Muscle of back (tissue), 11 donors: Measurements from ENCODE around the gene RALGPS1. TPM values are rescaled to one million over a fixed set of nuclear protein-coding genes. Genes with fewer than 3 reads are reported as not detected.
A peak's percentile ranks its signal among the peaks of the same experiment; 100 is the strongest.
"Not testable (repeated sequence)": the region's sequence is repeated elsewhere in the genome, so short reads cannot be mapped to it uniquely, and the experiment has no call there.

ENCODE experiments used
- DNase-seq, 3 donors: peaks; one replicate each; pipeline versions ENCODE4 v3.0.0 to v3.0.0-alpha.2; 2013
- polyA plus RNA-seq, 10 donors: library from polyadenylated mRNA; unstranded; fragments of 120-200 nt; gene quantifications; one replicate each; pipeline ENCODE4 v1.2.1, GENCODE V29; 2013; ENCODE audit not compliant: insufficient read length in 10 of 10

The RALGPS1 gene
- polyA plus RNA-seq, 10 donors: 4.6 to 11.4 (median 7.5) TPM

GRCh38 chr9:127135056-127135745, 220.6 kb downstream of the RALGPS1 start:
- DNase-seq: peak in 1 of 3 donors; percentile 26

- DNase-seq: peak in 1 of 3 donors; percentile 8
Observed at GRCh38 chr9:127136081-127136879, 221.7 kb downstream of the RALGPS1 start.

- peak in 1 of 3 donors; percentile 12 for DNase-seq
Observed at GRCh38 chr9:127136880-127137639, 222.5 kb downstream of the RALGPS1 start.

DNA sequence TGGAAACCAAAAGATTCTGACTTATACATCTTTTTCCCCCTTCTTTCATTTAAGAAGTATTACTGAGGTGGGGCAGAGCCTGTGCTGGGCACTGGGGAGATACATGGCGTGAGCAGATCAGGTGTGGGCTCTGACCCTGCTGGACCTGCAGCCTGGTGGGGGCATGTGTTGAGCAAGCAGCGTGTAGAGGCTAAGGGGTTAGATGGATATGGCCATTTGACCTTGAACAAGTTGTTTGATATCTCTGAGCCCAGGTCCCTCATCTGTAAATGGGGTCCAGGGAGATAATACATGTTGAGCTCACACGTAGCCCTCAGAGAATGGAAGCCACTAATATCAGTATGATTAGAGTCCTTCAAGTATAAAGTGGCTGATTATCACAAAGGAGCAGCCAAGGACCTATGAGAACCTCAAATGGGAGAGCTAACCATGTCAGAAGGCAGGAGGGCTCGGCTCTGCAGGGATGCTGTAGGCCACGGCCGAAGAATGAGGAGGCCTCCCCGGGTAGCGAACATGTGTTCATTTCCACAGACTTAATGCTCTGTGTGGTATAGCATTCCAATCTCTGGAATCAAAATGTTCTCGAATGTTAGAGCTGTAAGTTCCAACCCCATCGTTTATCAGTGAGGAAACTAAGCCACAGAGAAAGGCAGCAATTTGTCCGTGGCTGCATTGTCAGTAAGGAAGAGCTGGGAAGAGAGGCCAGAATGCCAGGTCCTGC, 223.2 kb downstream of the RALGPS1 start:
- no peak for DNase-seq

DNA sequence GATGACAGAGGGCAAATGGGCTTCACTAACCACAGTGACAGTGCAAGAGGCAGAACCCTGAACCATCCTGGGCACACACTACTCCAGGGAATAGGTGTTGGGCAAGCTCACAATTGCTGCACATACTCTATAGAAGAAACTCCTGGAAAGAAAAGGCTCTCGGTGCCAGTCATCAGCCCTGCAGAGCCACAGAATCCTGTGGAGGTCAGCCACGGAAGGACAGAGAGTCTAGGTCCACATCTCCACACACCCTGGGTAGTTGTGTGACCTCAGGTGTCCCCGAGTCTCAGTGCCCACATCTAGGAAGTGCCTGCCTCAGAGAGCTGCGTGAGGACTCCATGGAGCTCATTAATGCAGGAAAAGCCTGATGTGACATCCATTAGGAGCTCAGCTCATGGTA, 223.9 kb downstream of the RALGPS1 start:
- DNase-seq: no peak

DNA sequence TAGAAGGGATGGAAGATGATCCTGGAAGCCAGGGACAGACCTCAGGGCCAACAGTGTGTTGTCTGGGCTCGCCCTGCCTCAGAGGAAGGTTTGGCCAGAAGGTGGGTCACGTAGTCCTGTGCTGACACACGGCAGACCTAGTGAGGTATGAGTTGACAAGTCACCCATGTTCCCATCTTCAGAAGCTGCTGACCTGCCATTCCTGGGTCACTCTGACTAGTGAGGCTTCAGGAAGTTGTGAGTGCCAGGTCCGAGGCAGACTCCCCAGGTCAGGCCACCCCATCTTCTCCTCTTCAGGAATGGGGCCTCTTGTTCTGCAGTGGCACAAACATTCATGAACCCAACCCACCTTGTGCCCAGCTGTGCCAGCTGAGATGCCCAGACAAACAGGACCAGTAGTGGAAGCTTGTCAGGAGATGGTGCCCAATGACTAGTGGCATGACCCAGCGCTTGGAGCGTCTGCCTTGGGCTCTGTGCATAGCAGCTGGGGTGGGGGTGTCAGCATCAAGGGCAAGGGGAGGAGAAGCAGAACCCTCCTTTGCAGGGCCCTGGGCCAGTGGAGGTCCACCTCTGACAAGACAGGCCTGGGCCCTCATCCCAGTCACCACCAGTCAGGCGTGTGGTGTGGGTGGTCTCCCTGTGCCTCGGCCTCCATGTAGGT, 224.6 kb downstream of the RALGPS1 start:
- DNase-seq: no peak

- no peak for DNase-seq
Observed at GRCh38 chr9:127139775-127140174, 225.2 kb downstream of the RALGPS1 start.

DNA sequence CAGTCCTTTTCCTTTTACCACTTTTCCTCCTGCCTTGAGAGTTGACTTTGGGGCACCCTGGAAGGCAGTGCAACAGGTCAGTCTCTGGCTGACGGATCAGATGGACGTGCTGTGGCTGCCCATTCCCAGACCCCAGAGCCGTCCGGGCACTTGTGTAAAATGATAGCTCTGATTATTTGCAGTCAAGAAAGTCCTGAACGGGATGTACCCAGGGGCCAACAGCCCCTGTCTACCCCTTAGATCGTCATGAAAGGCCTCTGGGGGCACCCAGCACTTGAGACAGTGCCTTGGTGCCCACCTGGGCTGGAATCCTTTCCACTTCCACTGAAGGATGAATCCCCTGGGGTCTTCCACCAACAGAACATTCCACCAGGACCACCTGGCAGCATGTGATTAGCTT, 225.6 kb downstream of the RALGPS1 start:
- DNase-seq: no peak

- peak in 1 of 3 donors; percentile 27 for DNase-seq
Observed at GRCh38 chr9:127140842-127141675, 226.5 kb downstream of the RALGPS1 start.

- DNase-seq: no peak
Observed at GRCh38 chr9:127142291-127142690, 227.7 kb downstream of the RALGPS1 start.

DNA sequence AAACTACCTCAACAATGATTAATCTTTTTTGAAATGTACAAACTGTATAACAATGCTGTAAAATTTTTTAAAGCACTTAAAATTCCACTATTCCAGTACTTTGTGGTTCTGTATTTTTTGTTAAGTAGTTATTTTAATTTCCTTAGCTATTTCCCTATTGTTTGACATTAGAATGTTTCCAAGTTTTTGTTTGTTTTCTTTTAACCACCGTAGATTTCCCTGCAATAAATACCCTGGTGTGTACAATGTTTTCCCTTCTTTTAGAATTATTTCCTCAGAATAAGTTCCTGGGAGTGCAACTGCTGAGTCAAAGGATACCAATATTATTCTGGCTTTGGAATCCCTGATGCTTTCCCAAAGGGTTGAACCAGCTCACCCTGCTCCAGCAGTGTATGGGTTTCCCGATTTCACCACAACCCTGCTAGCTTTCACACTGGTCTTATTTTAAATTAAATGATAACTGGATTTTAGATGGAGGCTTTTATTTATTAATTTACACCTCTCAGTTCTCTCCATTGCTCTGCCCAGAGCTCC, 228.4 kb downstream of the RALGPS1 start:
- DNase-seq: no peak

- DNase-seq: no peak
Observed at GRCh38 chr9:127143920-127144465, 229.4 kb downstream of the RALGPS1 start.

DNA sequence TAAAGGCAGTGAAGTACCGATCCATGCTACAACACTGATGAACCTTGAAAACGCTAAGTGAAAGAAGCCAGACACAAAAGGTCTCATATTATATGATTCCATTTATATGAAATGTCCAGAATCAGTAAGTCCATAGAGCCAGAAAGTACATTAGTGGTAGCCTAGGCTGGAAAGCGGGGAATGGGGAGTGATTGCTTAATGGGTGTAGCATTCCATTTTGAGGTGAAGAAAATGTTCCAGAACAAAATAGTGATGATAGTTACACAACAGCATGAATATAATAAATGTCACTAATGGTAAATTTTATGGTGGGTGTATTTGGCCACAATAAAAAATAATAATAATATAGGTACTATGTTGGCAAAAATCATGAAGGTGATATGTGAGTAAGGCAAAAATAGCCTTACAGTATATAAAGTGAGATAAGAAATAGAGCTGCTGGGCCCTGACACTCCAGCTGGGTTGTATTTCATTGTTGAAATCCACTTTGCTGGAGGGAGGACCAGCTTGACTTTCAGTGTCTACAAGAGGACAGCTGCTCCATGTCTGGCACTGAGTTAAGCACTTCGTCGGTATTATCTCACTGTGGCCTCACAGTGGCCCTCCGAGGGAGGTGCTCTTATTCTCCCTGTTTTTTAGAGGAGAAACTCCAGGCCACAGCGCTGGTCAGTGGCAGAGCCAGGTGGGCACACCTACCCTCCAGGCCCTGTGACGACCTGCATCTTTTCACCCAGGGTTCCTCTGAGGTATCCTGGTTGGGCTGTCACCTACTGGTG, 230.3 kb downstream of the RALGPS1 start:
- DNase-seq: peak in 1 of 3 donors; percentile 19

GRCh38 chr9:127146841-127147240, 232.3 kb downstream of the RALGPS1 start:
- DNase-seq: not testable (repeated sequence)

GRCh38 chr9:127147251-127147650, 232.7 kb downstream of the RALGPS1 start:
- peak in 1 of 3 donors; percentile 36 for DNase-seq

GRCh38 chr9:127148014-127148413, 233.4 kb downstream of the RALGPS1 start:
- no peak for DNase-seq

DNA sequence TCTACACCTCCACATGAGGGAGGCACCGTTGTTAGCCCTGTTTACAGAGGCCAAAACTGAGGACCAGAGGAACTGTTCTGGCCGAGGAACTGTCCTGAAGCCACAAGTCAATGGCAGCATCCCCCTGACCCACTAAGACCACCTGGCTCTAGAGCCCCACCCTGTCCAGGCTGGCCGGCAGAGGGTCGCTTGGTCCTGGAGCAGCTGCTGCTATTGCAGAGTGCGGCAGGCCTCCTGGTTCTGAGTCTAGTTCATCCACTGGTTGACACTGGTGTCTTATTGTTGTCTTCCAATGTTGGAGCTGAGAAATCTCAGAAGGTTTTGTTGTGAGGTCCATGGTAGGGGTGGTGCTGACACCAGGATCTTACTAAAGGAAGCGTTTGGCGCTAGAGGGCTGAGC, 234.4 kb downstream of the RALGPS1 start:
- no peak for DNase-seq

DNA sequence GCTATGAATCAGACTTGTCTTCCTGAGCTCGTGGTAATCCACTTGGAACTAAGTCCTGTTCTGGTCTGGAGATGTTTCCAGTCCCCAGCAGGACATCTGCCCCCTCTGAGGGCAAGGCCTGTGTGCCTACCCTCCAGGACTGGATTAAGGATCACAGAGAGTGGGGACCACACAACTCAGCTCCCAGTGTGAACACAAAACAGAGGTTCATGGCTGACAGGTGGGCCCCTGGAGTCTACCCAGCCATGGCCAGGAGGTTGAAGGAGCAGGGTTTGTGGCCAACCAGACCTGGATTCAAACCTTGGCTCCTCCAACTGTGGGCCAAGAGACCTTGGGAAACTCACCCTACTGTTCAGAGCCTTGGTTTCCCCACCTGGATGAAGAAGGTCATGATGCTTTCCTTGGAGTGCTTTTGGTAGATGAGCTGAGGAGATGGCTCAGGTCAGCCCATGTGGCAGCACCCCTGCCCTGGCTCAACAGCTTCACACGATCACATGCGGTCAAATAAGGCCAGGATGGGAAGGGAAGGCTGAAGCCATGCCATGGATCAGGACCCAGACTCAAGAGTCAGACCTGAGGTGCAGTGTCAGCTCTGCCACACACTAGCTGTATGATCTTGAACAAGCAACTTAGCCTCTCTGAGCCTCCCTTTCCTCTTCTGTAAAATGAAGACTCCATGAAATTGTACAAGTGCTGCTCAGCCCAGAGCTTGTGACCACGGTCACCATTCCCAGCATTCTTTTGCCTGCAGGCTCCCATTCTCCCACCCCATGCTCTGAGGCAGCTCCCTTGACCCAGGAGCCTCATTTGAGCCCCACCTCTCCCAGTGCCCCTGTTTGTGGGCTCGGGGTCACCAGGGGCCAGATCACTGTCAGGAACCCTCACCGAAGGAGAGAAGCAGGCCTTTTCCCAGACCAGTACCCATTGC, 235.1 kb downstream of the RALGPS1 start:
- DNase-seq: no peak
